ENCODE results near the gene DNAJC2. TPM values are rescaled to one million over a fixed set of nuclear protein-coding genes. Genes with fewer than 3 reads are reported as not detected.

DNAJC2 gene
- total RNA-seq, 1 donor from 2014 or later: 49.0 TPM

DNA sequence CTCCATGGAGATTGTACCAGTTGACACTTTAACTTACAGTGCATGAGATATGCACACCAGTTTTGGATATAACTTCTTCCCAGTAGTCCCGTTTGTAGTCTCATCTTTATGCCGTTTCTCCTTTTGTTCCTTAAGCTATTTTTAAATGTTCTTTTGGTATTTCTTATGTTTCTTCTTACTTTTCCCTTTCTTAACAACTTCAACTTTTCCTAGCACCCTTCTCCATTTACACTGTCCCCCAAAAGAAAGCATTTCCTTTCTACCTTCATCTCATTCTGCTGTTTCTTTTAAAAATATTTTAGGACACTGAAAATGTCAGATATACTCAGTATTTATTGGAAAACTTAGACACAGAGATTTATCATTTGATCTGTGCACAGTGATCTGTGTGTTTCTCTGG, 4.4 kb upstream of the DNAJC2 start:
- Mint-ChIP-seq H3K4me3 (peak overlapping the region; percentile 75), H3K36me3 (ENCODE audit: low read depth) (peaks cover 40% of the 10 kb centered on the region), H3K9me3 (no peaks in the 10 kb centered on the region), H3K27me3 (no peaks in the 10 kb centered on the region), H3K4me1 (peaks cover 57% of the 10 kb centered on the region), H3K27ac (no peak overlapping the region)
- TF ChIP-seq, protein P1, sequence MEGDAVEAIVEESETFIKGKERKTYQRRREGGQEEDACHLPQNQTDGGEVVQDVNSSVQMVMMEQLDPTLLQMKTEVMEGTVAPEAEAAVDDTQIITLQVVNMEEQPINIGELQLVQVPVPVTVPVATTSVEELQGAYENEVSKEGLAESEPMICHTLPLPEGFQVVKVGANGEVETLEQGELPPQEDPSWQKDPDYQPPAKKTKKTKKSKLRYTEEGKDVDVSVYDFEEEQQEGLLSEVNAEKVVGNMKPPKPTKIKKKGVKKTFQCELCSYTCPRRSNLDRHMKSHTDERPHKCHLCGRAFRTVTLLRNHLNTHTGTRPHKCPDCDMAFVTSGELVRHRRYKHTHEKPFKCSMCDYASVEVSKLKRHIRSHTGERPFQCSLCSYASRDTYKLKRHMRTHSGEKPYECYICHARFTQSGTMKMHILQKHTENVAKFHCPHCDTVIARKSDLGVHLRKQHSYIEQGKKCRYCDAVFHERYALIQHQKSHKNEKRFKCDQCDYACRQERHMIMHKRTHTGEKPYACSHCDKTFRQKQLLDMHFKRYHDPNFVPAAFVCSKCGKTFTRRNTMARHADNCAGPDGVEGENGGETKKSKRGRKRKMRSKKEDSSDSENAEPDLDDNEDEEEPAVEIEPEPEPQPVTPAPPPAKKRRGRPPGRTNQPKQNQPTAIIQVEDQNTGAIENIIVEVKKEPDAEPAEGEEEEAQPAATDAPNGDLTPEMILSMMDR (IDR thresholded peaks at IDR 0.05): no peak
- ChIA-PET CTCF (no interaction called here), POLR2A (no interaction called here)
- DNase-seq (no peak), ATAC-seq (ENCODE audit: low read depth) (no peak)
- intact Hi-C loops (cut with micrococcal nuclease): loop anchor here (2.0 to 10.0 kb wide), 3 partner anchors 58 to 858 kb away; partner anchors contain the start of genes ARMC10, FBXL13 and ORC5

DNA sequence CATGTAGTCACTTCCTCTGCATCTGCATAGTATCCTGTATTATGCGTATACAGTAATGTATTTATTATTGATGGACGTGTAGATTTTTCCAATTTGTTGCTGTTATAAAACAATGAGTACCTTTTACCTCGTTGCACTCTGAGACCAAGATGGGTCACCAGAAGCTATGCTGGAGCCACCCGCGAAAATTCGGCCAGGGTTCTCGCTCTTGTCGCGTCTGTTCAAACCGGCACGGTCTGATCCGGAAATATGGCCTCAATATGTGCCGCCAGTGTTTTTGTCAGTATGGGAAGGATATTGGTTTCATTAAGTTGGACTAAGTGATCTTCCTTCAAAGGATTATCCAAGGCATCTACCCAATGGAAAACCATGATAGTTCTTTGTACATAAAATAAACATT, 3.9 kb upstream of the DNAJC2 start:
- no peak for ATAC-seq (ENCODE audit: low read depth)

DNA sequence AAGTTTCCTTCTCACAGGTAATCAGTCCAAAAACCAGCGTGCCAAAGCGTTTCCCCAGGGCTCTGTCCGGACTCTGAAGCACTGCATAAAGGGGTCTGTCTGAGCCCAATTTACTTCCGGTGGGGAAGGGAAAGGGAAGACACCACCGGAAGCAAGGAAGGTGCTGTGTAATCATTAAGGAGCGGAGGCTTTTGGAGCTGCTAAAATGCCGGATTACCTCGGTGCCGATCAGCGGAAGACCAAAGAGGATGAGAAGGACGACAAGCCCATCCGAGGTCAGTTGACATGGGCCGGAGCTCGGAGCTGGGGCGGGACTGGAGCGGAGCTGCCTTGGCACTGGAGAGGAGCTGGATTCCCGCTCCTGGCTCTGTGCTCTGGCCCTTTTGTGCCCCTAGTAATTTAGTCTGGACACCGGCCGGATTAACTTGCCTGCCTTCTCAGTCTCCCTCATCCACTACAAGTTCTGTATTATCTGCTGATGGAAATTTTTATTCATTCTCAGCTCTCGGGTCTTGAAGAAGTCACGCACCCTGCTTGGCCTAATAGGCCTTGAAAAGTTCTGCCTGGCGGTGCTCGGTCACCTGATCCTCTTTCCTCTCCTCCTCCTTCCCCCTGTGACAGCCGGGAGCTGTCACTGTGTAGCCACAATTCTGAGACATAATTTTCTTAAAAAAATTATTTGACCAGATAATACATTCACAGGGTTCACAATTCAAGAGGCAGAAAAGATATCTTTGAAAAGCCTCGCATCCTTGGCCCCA, 3.1 kb upstream of the DNAJC2 start, which contains the start of gene PSMC2:
PSMC2 (plus strand) TSS at position 137 of the 761 bp plus-strand sequence; CDS start at position 206, 69 bp downstream.
- ATAC-seq (ENCODE audit: low read depth) (peak; percentile 60), DNase-seq (peak; percentile 71)
- peak within 1 kb of the TSS; percentile 97 for H3K27ac Mint-ChIP-seq
- ChIA-PET CTCF (no interaction called here), POLR2A (interaction anchor here (1.1 to 1.4 kb wide), 2 partner anchors 9 to 50 kb away, joined by 3 to 6 read pairs; partner anchors contain the start of gene PMPCB)
- no peaks in the 10 kb centered on the region for H3K9me3 Mint-ChIP-seq
- intact Hi-C loops (cut with micrococcal nuclease): loop anchor here (1.0 to 10.0 kb wide), 4 partner anchors 59 to 860 kb away; partner anchors contain the start of genes ARMC10, FBXL13 and ORC5
- H3K4me3 Mint-ChIP-seq: peak within 1 kb of the TSS; percentile 100
- peaks cover 67% of the 10 kb centered on the region for H3K4me1 Mint-ChIP-seq
- H3K36me3 Mint-ChIP-seq (ENCODE audit: low read depth): peaks cover 36% of the 10 kb centered on the region
- TF ChIP-seq, protein P1 (IDR thresholded peaks at IDR 0.05): no peak
- H3K27me3 Mint-ChIP-seq: no peaks in the 10 kb centered on the region

More for the DNA sequence above, 3.9 kb upstream of the DNAJC2 start:
- H3K4me1 Mint-ChIP-seq: peaks cover 62% of the 10 kb centered on the region
- peaks cover 41% of the 10 kb centered on the region for H3K36me3 Mint-ChIP-seq (ENCODE audit: low read depth)
- peak overlapping the region; percentile 30 for H3K27ac Mint-ChIP-seq
- peak overlapping the region; percentile 100 for H3K4me3 Mint-ChIP-seq
- TF ChIP-seq, protein P1 (IDR thresholded peaks at IDR 0.05): no peak
- ChIA-PET POLR2A (interaction anchor here (1.4 kb wide), 1 partner anchor 9 kb away, joined by 3 read pairs; no protein-coding TSS in a partner anchor), CTCF (no interaction called here)
- no peak for DNase-seq
- H3K9me3 Mint-ChIP-seq: no peaks in the 10 kb centered on the region
- no peaks in the 10 kb centered on the region for H3K27me3 Mint-ChIP-seq
- intact Hi-C loops (cut with micrococcal nuclease): loop anchor here (2.0 to 10.0 kb wide), 3 partner anchors 58 to 859 kb away; partner anchors contain the start of genes ARMC10, FBXL13 and ORC5

DNA sequence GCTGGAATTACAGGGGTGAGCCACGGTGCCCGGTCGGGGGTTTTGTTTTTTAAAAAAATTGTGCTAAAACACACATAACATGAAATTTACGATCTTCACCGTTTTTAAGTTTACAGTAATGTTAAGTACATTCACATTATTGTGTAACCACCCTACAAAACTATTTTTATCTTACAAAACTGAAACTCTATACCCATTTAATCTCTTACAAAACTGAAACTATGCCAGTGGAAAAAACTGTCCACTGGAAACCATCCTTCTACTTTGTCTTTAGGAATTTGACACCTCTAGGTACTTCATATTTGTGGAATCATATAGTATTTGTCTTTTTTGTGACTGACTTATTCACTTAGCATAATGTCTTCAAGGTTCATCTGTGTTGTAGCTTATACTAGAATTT, 1.8 kb upstream of the DNAJC2 start:
- intact Hi-C loops (cut with micrococcal nuclease): loop anchor here (5.0 to 10.0 kb wide), 2 partner anchors 272 to 861 kb away; partner anchors contain the start of genes ARMC10, FBXL13 and ORC5
- Mint-ChIP-seq H3K36me3 (ENCODE audit: low read depth) (peaks cover 33% of the 10 kb centered on the region), H3K4me3 (peak overlapping the region; percentile 19), H3K9me3 (no peaks in the 10 kb centered on the region), H3K27me3 (no peaks in the 10 kb centered on the region), H3K4me1 (peaks cover 67% of the 10 kb centered on the region), H3K27ac (no peak overlapping the region)
- ATAC-seq (ENCODE audit: low read depth): no peak
- ChIA-PET CTCF (no interaction called here), POLR2A (no interaction called here)
- TF ChIP-seq, protein P1 (IDR thresholded peaks at IDR 0.05): no peak
- DNase-seq: no peak
